Psoas muscle (tissue), 8 donors: Measurements from ENCODE around the gene KDR. TPM values are rescaled to one million over a fixed set of nuclear protein-coding genes. Genes with fewer than 3 reads are reported as not detected.

Source experiments
- ATAC-seq, 4 donors: fragments of 200-7000 bp; cut with Tn5 transposase; one replicate each; pipeline ENCODE4 v1.9.1; 2020; ENCODE audit warnings: moderate library complexity in 3 of 4, mild to moderate bottlenecking in 2 of 4
- DNase-seq, 2 donors: peaks; one replicate each; pipeline ENCODE4 v3.0.0-alpha.2; 2020
- H3K27ac ChIP-seq: fragments of 200-600 bp; one replicate; pipeline ENCODE4 v1.8.0; 2022
- H3K27me3 ChIP-seq, 3 donors: fragments of 200-600 bp in 1 of 3; one replicate each; pipeline versions ENCODE4 v1.6.1 to v1.8.0; 2013 to 2022; ENCODE audit warnings: low read length in 2 of 3, mild to moderate bottlenecking in 2 of 3, moderate library complexity in 1 of 3; ENCODE audit not compliant: insufficient read depth in 3 of 3
- H3K36me3 ChIP-seq, 2 donors: fragments of 200-600 bp in 1 of 2; one replicate each; pipeline versions ENCODE4 v1.6.1 to v1.8.0; 2013 to 2022; ENCODE audit warnings: low read depth in 1 of 2, mild to moderate bottlenecking in 1 of 2, moderate library complexity in 1 of 2; ENCODE audit not compliant: insufficient read depth in 1 of 2
- H3K4me1 ChIP-seq: fragments of 200-600 bp; one replicate; pipeline ENCODE4 v1.8.0; 2022
- H3K4me3 ChIP-seq: fragments of 200-600 bp; one replicate; pipeline ENCODE4 v1.8.0; 2022; ENCODE audit warnings: mild to moderate bottlenecking
- H3K9me3 ChIP-seq: fragments of 200-600 bp; one replicate; pipeline ENCODE4 v1.8.0; 2022
- CTCF ChIP-seq: fragments of 200-600 bp; IDR thresholded peaks from one replicate; pipeline ENCODE4 v1.8.0; 2022; ENCODE audit warnings: antibody characterized with exemption
- WGBS, 3 donors: extraction: QIAGEN DNeasy Blood & Tissue Kit; methylation state at CpG; one replicate each; pipeline versions ENCODE4 v1.1.6 to v1.1.7; 2013; 5-methylcytosine and 5-hydroxymethylcytosine counted together
- intact Hi-C, 2 donors: fragments of 100-400 bp; cut with DNase I; formaldehyde crosslinking; loops; one replicate each; pipeline versions ENCODE4 v1.11.0 to v1.14.2; 2022
- polyA plus RNA-seq, 3 donors: library from polyadenylated mRNA; stranded (reverse); fragments of 200-250 nt; gene quantifications; one replicate each; pipeline ENCODE4 v1.2.3, GENCODE V29; 2013
- total RNA-seq, 4 donors: library from RNA; stranded (reverse); fragmentation: NEBNext Ultra II Directional in 2 of 4; extraction: Animal tissue kit (Norgen Biotek cat#: 25700) in 2 of 4; gene quantifications; one replicate each; pipeline versions ENCODE4 v1.2.1 to v1.2.4, GENCODE V29; 2021 to 2023
- donor health status: healthy with polysubstance abuse.
- donor health status: DM: no; HTN: no; CAD: no; lungs with moderate emphysema.
- donor health status: Bipolar disorder and iron deficiency.
- donor health status: healthy.
- donor health status: DM: yes; HTN: yes; CAD: no.
- donor health status: DM: no; HTN: no; CAD: no.
- donor health status: DM: no; HTN: no; CAD: no.
- donor health status: DM: yes; HTN: yes; CAD: no.

The KDR gene
- total and polyA plus RNA-seq, 7 donors = 3.6 to 19.4 (median 6.1) TPM

DNA sequence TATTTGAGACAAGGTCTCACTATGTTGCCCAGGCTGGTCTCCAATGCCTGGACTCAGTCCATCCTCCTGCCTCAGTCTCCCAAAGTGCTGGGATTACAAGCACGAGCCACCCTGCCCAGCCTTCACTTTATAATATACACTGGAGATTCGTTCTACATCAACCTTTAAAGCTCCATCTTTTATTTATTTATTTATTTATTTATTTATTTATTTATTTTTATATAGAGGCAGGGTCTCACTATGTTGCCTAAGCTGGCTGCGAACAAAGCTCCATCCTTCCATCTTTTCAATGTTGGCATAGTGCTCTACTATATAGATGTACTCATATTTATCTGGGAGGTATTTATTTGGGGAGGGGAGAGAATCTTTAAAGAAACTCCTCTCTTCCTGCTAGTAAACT, 1.7 kb upstream of the KDR start:
- no peaks in the 10 kb centered on the region for H3K4me1 ChIP-seq
- WGBS, 3 donors = 92 to 93% (median 93%) methylated on average over 3 of the region's 3 CpGs
- no peak for ATAC-seq
- no peaks in the 10 kb centered on the region for H3K36me3 ChIP-seq
- TF ChIP-seq CTCF = no peak
- no peak for DNase-seq
- H3K27me3 ChIP-seq = peaks cover 0 to 25% (median 6%) of the 10 kb centered on the region in 3 donors
- no peak overlapping the region for H3K27ac ChIP-seq
- intact Hi-C loops = no loop called here
- no peaks in the 10 kb centered on the region for H3K9me3 ChIP-seq
- H3K4me3 ChIP-seq = no peak overlapping the region

DNA sequence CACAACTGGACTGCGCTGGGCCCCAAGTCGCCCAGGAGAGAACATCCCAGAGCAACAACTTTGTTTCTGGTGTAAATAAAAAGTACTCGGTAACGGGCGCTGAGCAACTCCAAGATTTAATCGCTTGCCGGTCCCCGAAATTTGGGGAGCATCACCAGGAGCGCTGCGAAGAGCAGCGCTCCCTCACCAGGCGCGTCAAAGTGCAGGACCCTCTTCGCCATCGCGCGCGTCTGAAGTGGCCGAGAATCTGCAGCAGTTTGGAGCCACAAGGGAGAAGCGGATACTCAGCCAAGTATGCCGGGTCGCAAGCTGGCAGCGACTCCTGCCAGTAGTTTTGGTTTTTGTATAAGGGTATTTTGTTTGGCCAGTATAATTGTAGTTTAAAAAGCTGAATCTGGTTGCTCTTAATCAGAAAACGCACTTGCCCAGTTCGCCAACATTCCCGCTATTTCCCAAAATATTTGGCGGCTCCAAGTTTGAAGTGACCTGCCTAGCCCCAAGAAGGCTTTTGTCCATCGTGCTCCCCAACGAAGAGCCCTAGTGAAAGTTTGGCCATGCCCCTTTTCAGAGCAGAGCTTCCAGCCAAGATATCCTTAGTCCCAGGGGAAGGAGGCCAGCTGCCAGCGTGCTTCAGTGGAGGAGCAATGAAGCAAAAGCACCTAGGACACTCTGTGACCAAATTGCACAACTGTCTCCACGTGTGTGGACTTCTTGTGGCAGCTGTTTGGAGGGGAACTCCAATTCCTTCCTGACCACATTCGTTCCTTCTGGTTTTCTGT, 557 bp upstream of the KDR start:
- H3K9me3 ChIP-seq = no peaks in the 10 kb centered on the region
- peak; percentile 18 to 65 for DNase-seq
- no peak for TF ChIP-seq CTCF
- no peaks in the 10 kb centered on the region for H3K4me1 ChIP-seq
- no peak overlapping the region for H3K27ac ChIP-seq
- H3K27me3 ChIP-seq = peaks cover 0 to 25% (median 6%) of the 10 kb centered on the region in 3 donors
- peak in 2 of 4 donors; percentile 31 to 44 for ATAC-seq
- H3K4me3 ChIP-seq = peak overlapping the region; percentile 65
- WGBS, 3 donors = 1 to 2% (median 1%) methylated on average over 32 of the region's 32 CpGs
- H3K36me3 ChIP-seq = no peaks in the 10 kb centered on the region
- intact Hi-C loops = no loop called here

DNA sequence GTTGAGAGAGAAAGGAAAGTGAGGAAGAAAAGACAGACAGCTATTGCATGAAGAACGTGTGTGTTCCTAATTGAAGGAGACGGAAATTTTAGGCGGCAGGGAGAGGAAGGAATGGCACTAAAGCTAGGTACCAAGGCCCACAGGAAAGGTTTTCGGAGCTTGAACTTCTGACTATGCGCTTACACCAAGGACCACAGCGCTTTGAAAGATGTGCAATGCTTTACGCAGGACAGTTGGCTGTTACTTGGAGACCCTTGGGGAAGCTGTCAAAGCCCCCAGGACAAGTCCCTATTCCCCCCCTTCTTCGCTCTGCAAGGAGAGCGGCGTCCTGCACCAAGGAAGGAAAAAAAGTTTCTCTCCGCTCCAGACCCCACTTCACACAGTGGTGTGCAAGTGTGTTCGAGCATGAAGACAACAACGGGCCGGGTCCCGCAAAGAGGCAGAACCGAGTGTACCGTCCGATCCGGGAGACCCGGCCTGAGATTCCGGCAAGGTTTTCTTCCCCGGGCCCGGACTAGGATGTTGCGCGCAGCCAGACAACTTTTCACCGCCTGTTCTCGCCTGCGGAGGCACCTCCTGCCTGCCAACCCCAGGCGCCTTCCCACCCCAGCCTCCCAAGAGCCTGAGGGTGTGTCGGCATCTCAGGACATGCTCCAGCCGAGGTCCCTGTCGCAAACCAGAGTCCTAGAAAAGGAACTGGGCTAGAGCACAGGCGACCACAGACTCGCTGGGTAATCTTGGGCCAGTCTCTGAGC, 896 bp downstream of the KDR start:
- no peak for ATAC-seq
- peak in 1 of 2 donors; percentile 42 for DNase-seq
- Histone ChIP-seq H3K4me3 (peak overlapping the region; percentile 65), H3K4me1 (no peaks in the 10 kb centered on the region), H3K9me3 (no peaks in the 10 kb centered on the region), H3K27ac (peak overlapping the region; percentile 30), H3K36me3 (no peaks in the 10 kb centered on the region), H3K27me3 (peaks cover 0 to 25% (median 6%) of the 10 kb centered on the region in 3 donors)
- intact Hi-C loops = no loop called here
- no peak for TF ChIP-seq CTCF
- 13 to 17% (median 16%) methylated on average over 34 of the region's 34 CpGs for WGBS, 3 donors

GRCh38 chr4:55123791-55124190, 1.6 kb downstream of the KDR start:
- Histone ChIP-seq H3K36me3 (no peaks in the 10 kb centered on the region), H3K4me1 (no peaks in the 10 kb centered on the region), H3K27ac (peak overlapping the region; percentile 30), H3K4me3 (peak overlapping the region; percentile 65), H3K9me3 (no peaks in the 10 kb centered on the region), H3K27me3 (peaks cover 0 to 25% (median 6%) of the 10 kb centered on the region in 3 donors)
- DNase-seq = no peak
- intact Hi-C loops = no loop called here
- TF ChIP-seq CTCF = no peak
- no peak for ATAC-seq
- 37 to 57% (median 48%) methylated on average over 6 of the region's 6 CpGs for WGBS, 3 donors
